ENCODE data around the gene DTD1.

Gene DTD1

DNA sequence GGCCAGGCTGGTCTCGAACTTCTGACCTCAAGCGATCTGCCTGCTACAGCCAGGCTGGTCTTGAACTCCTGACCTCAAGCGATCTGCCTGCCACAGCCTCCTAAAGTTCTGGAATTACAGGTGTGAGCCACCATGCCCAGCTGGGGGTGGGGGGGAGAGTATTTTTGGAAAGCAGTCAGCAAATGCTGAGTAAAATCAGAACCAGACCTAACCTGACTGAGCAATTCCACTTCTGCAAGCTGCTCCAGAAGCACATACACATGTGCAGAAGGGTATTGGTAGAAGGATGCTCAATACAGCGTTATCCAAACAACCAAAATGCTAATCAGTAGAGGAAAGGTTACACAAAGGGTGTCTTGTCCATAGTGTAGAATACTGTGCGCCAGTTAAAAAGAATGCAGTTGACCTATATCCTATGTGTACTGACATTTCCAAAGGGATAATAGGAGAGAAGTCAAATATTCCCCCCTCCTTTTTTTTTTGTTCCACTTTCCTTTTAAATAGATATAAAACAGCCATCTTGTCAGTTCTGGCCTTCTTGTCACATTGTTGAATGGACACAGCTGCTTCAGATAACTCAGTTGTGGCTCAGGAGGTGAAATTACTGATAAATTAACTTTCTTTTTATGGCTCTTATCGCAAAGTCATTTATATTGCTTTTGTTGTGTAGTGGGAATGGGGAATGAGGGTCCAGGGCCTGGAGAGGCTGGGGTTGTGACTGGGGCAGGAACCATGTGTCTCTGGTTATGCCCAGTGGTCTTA is 74.6 kb downstream of the DTD1 start:
- no peak for DNase-seq (ENCODE audit: low spot score)

DNA sequence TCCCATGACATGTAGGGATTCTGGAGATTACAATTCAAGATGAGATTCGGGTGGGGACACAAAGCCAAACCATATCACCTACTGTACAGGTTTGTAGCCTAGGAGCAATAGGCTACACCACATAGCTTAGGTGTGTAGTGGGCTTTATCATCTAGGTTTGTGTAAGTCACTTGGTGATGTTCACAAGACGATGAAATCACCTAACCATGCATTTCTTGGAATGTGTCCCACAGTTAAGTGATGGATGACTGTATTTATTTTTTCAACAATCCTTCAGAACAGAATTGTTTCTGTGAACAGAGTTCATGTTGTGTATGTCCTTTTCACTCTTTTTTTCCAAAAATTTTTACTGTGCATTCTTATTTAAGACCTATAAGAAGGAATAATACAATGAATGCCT is 76.1 kb downstream of the DTD1 start:
- DNase-seq (ENCODE audit: low spot score), result no peak

DNA sequence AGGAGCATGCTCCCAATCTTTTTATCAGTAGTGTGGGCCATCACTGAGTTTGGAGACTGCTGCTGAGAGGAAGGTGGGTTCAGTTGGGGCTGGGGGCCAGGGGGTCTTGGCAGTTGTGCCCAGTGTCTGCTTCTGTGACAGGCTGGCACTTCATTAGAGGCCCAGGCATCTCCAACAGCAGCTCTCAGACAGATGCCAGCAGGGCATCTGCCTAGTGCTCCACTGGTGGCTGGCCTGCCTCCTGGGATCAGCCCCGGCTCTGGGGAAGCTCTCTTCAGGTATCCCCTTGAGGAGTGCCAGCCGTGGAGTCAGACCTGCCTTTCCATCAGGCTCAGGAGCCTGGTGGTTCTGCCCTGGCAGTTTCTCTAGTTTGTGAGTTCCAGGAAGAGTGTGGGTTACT is 77.3 kb downstream of the DTD1 start:
- DNase-seq (ENCODE audit: low spot score), result no peak

DNA sequence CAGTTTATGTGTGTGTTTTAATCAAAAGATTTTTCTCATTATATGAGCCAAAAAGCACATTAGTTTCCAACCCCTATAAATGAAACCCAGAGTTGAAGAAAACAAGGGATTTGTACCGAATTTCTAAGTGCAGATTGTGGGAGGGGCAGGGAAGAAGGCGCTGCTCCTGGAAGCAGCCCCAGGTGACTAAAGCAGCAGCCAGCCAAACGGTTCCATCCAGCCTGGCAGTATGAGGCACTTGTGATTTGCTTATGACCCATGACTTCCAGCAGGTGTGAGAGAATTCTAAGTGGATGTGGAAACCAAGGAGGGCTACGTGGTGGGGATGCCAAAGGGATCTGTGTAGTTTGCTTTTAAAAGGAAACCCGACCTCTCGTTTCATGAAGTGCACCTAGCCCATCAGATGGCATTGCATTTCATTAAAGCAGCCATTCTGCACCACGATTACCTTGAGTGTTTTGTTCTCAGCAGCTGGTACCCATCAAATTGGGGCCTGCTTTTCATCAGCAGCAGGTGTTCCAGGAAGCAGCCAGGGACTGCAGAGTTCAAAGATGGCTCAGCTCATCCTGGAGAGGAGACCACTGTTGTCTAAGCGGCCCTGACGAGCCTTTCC is 79.1 kb downstream of the DTD1 start:
- no peak for DNase-seq (ENCODE audit: low spot score)

DNA sequence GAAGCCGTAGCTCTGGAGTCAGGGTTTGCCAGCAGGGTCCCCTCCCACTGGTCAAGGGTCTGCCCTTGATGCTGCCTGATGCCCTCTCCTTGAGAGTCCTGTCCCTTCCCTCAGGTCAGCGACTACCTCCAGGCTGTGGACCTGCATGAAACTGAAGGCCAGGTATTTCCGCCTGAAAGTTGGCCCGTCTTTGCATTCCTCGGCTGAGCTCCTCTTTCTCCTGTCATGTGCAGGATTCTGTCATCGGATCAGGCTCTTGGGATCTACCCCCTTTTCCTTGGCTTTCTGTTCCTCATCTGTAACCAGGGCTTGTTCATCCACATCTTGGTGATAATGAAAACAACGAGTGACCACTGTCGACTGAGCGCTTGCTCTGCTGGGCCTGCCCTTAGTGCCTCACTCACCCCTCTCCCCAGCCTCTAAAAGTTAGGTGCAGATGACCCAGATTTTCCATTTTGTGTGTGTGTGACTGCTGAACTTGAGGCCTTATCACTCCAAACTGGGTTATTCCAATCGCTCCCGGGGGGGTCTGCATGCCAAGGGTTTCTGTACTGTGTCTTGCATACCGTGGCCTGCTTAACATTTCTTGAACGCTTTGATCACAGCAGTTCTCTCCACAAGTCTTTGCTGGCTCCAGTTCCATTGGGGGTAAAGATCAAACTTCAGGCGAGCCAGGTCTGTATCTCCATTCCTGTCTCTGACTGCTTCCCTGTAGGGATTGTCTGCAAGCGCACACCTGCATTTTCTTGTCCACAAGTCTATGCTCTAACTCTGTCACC is 81.6 kb downstream of the DTD1 start:
- no peak for DNase-seq (ENCODE audit: low spot score)

DNA sequence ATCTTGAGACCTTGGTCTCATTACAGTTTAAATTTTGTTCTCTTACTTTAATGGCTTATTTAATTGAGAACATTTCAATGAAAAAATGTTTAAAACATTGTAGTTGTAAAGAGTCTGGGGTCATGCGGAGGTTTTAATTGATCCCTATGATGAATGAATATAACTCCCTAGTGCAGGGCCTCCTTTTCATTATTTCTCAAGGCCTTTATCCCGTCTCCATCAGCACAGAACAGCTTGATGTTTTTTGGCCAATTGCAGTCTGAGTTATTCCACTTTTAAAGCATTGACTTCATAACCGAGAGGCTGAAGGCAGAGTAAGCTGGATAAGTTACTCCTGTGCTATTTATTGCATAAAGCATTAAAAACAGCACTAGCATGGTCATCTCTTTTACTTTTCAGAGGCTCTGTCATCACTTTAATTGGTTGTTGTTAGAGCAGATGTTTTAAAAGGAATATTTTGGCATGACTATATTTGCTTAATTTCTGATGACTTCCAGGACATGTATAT is 83.4 kb downstream of the DTD1 start:
- DNase-seq (ENCODE audit: low spot score), result no peak

DNA sequence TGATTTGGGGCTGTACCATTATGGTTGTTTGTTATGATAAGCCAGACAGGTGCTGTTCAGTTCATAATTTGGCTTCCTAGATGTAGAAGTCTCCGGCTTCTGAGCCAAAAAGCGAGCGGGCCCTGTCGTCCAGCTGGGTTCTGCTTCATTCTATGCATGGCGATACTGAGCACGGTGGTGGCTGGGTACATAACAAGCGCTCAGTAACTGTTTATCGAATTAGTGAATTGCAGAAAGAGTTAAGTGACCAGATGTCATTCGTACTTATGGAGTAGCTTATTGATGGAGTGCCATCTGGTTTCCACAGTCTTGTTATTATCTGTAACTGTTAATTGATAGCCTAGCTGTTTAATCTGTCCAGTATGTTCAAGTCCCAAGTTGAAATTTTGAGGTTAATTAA is 85.0 kb downstream of the DTD1 start:
- DNase-seq (ENCODE audit: low spot score), result no peak

DNA sequence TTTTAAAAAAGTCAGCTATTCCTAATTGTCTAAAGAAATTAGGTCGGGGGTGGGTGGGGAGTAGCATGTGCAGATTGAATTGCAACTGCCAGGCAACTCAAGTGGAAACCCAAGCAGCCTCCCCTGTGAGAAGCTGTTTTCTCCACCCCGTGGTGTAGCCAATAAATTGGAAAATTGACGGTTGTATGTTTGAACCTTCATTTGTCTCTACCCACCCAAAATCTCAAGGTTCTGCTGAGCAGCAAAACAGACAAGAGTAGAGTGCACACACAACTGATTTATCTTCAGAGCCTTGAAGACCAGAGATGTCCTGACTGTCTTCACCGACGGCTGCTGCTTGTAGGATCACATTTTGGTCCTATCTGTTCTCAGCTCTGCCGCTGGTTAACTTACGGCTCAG is 88.5 kb downstream of the DTD1 start:
- DNase-seq (ENCODE audit: low spot score), result no peak

DNA sequence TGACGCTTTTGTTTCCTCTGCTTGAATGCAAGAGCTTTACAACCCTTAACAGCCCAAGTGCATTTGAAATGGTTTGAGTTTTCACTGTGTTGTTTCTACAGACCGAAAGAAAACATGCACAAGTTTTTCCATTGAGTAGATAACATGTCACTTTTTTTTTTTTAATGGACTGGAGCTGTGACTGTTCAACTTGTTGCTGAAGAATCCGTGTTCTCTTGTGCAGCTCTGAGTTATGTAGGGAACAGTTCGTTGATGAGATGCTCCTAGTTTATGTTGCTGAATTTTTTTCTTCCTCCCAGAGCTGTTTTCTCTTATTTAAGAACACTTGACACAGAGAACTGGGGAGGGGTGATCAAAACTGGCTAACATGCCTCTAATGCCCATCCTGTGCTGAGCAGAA is 89.3 kb downstream of the DTD1 start:
- no peak for DNase-seq (ENCODE audit: low spot score)

DNA sequence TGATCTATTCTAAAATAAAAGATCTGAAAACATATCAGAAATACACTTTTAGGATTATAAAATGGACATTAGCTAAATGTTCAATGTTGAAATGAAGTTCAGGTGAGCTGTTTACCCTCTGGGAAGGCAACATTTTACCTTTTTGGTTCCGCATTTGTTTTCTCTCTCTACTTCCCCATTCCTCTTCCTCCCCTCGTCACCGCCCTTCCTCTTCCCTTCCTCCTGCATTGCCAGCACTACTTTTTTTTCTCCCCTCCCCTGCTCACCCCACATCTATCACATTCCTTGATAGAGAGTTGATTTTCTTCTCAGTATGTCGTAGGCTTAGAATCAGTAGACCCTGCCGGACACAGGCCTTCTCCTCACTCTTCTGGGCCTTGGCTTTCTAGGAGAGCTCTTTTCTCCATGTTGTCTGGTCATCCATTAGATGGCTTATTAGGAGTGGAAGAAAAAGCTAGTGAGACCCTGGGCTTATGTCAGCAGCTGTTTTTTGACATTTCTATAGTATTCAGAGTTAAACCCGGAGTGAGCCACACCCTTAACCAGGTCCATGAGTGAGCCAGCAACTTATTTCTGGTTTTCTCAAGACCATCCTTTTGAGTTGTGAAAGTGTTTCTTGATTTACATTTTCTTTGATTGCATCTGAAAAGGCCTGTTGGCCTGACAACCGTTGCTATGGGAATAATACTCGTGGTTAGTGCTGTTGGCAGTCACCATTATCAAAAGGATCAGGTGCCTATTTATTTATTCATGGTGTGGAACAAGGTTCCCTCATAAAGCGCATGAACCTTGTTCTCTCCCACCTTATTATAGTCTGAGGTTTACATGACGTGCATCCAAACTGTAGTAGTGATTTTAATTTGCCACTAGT is 90.9 kb downstream of the DTD1 start:
- DNase-seq (ENCODE audit: low spot score), result no peak

DNA sequence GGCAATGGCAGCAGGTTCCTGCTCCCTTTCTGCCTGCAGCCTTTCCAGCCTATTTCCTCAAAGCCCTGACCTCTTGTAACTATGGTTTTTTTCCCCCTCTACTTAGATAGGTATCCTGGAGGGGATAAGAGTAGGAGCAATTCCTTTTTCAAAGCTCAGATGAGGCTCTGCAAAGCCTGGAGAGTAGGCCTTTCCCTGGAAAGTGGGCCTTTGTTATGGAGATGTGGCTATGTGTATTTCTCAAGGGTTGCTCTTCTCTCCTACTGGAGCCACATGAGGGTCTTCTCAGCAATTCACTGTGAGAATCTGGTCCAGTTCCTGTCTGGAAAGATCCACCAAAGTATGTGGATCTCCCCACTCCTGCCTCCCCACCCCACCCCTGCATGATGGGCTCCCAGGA is 96.0 kb downstream of the DTD1 start:
- DNase-seq (ENCODE audit: low spot score), result no peak

DNA sequence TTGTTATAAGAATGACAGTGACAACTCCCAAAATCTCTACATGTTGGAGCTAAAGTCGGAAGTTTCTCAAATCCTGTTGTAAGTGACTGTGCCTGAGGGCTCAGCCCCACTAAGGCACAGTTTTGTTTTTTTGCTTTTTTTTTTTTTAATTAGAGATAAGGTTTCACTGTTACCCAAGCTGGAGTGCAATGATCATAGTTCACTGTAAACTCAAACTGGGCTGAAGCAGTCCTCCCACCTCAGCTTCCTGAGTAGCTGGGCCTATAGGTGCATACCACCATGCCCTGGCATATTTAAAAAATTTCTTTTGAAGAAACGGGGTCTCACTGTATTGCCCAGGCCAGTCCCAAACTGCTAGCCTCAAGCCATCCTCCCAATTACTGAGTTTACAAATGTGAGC is 96.9 kb downstream of the DTD1 start:
- no peak for DNase-seq (ENCODE audit: low spot score)

DNA sequence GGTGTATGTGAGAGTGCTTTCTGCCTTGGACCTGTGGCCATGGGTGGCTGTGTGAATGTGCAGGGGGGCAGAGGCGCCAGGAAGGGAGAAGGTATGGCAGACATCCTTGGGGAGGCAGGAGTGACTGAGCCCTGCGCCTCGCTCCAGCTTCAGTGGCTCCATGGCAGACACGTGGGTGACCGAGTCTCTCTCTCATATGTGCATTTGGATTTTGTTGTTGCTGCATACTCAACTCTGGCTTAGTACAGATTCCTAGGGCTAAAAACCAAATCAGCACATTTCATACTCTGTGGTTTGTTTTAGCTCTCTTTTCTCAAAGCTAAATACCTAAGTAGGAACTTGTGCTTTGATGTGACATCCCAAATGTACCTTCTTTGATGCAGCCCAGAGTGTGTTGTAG is 97.6 kb downstream of the DTD1 start:
- DNase-seq (ENCODE audit: low spot score), result no peak

DNA sequence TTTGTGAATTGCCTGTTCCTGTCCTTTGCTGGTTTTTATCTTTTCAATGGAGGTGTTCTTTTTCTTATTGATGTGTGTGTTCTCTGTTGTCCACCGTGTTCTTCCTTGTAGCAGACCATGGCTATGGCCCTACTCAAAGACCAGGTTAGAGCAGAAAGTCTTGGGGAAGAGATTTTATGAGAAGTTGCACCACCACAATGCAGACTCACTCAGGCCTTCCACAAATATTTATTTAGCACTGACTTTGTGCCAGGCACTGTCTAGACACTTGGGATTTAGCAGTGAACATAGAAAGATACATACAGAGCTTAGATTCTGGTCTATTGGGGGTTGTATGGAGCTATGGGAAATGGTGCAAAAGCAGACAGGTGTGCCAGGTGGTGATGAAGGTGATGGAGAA is 98.8 kb downstream of the DTD1 start:
- DNase-seq (ENCODE audit: low spot score), result no peak

DNA sequence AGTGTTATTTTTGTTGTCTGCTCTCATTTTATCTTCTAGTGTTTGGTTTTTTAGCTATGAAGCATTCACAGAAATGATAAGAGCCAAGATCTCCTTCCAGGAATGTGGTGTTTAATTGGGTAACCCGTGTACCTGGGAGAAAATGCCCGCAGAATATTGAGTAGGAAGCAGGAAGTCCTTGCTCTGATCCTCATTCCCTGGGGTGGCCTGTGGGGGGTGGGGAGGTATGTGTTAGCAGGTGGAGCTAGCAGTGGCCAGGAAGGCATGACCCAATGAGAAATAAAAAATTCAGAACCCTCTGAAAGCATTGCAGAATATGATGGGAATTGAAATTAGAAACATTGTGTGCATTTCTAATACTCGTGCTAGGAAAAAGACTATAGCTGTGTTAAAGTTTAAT is 100.8 kb downstream of the DTD1 start:
- no peak for DNase-seq (ENCODE audit: low spot score)

DNA sequence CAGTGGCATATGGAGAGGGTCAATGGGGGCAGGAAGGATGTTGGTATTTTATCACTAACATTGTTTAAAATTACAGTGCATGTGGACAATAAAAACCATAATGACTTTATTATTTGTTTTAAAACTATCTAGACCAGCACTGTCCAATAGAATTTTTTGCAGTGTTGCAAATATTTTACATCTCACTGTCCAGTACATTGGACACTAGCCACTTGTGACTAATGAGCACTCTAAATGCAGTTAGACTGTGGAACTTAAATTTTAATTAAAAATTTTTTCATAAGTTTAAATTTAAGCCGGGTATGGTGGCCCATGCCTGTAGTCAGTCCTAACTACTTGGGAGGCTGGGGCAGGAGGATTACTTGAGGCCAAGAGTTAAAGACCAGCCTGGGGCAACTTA is 101.7 kb downstream of the DTD1 start:
- DNase-seq (ENCODE audit: low spot score), result no peak

DNA sequence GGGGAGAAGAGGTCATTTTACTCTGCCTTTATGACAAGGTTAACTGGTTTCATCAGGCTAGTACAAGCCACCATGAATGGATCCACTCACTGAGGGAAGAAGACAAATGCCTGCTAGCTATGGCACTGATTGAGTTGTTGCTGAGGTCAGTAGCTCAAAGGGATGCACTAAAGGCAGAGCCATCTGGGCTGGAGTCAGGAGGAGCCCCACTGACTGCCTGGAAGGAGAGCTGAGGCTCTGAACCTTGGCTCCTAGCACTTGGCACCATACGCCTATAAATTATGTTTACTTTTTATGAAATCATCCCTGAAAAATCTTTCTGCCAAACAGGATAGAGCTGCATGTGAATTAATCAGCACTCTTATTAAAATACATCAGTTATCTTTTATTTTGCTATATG is 104.6 kb downstream of the DTD1 start:
- DNase-seq (ENCODE audit: low spot score), result no peak

DNA sequence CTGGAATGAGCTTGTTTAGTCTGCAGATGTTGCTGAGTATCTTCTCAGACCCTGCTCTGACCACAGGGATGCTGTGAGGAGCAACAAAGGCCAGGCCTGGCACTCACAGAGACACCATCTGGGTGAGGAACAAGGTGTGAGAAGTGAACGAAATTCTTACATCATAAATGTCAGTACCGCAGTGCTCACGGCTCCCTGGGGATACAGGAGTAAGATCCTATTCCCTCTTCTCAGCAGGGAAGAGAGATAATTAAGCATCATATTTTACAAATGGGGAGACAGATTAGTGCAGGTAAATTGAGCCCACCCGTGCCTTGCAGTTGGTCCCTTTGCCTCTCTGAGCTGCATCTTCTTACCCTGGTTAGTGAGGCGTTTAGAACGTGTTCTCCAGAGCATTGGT is 106.2 kb downstream of the DTD1 start:
- DNase-seq (ENCODE audit: low spot score), result no peak

DNA sequence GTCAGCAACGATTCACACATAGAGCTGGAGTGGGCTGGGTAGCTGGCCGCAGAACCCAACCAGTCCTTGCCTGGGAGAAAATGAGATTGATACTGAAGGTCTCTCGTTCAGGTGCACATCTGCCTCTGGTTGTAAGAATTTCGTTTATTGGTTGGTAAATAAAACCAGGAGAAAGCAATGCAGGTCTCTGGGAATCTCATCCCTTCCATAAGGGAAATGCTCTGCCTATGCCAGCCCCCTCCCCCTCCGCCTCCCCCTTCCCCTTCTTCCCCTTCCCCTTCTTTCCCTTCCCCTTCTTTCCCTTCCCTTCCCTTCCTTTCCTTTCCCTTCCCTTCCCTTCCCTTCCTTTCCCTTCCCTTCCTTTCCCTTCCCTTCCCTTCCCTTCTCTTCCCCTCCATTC is 107.3 kb downstream of the DTD1 start:
- no peak for DNase-seq (ENCODE audit: low spot score)

DNA sequence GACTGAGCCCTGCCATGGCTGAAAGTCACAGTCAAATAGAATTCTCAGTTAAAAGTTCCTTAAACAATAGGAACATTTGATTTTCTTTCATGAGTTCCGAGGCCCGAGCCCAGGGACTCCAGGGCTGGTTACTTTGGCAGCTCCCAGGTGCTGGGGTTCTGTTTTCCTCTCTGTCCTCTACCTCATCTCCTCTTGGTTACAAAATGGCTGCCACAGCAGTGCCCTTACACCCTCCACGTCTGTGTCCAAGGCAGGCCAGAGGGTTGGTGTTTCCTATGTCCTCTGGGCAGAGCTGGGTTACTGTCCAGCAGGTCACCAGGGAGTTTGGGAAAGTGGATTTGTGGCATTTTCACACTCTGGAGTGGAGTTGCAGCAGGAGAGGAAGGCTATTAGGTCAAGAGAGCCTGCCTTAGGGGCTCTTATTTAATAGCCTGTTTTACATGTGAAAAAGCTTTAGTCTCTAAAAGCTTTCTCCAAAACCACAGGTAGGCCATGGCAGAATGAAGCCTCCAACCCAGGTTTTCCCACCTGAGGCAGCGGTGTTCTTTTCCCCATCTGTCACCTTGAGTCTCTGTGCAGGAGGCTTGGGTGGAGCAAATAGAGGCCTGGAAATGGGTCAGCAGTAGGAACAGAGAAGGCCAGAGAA is 111.0 kb downstream of the DTD1 start:
- DNase-seq (ENCODE audit: low spot score), result no peak

DNA sequence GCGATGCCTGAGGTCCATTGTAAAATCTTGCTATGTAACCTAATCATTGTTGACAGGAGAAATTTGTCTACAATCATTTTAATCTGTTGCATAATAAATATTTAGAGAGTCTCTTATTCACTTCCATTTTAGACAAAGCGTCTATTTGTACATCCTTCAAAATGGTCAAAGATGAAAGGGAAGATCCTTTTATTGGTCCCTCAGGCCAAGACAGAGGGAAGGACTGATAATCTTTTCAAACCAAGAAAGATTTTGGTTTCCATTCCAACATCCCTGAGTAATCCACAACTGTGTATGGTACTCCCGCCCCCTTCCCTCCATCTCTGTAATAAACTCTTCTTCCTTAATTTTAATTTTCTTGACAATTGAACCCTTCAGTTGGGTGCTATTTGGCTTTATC is 114.1 kb downstream of the DTD1 start:
- DNase-seq (ENCODE audit: low spot score), result no peak

DNA sequence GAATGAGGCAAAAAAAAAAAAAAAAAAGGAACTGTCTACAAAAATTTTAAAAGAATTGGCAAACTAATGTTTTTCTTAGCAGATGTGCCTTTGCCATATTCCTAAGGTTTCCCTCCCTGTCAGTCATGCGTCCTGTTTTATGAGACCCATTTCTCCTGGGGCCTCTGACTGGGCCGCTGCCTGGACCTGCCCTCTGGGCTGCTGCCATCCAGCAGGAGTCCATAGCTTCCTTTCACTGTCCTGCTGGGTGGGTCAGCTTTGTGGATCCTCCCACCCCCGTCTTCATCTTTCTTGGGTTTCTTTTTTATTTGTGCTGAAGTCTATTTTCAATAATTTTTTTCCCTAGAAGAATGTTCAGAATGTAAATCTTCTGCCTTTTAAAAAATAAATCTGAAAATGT is 114.9 kb downstream of the DTD1 start:
- DNase-seq (ENCODE audit: low spot score), result no peak

Measured in LoVo (cell line).